HG03280 (cell line): ENCODE measurements around the gene FBL.
A peak's percentile ranks its signal among the peaks of the same experiment; 100 is the strongest.

Source experiments
- ATAC-seq: cut with Tn5 transposase; IDR thresholded peaks from one replicate; pipeline ENCODE4 v1.9.1; 2021; ENCODE audit warnings: mild to moderate bottlenecking, moderate library complexity; ENCODE audit not compliant: unreplicated experiment

The FBL gene

GRCh38 chr19:39797083-39797482 is 49.1 kb downstream of the FBL start:
- no peak for ATAC-seq

GRCh38 chr19:39796000-39796498 is 50.1 kb downstream of the FBL start:
- no peak for ATAC-seq

- ATAC-seq: no peak
Measured at GRCh38 chr19:39795001-39795400, 51.2 kb downstream of the FBL start.

- peak; percentile 82 for ATAC-seq
Measured at GRCh38 chr19:39792999-39793546, 53.1 kb downstream of the FBL start.

GRCh38 chr19:39788244-39788643 is 57.9 kb downstream of the FBL start:
- ATAC-seq: no peak
